NCI-H460 (cell line): ENCODE data around the gene HEATR9. TPM values are rescaled to one million over a fixed set of nuclear protein-coding genes. Genes with fewer than 3 reads are reported as not detected.

Experiments
- DNase-seq: peaks from one replicate; pipeline ENCODE4 v3.0.0-alpha.2; 2016; ENCODE audit warnings: low read depth; ENCODE audit errors: extremely low read depth
- small RNA-seq, 2 experiments: library from RNA; depleted of rRNA; stranded (forward); fragments of <200 nt; gene quantifications; one replicate each; pipeline ENCODE3, GENCODE V24; 2014
- total RNA-seq: library from RNA; depleted of rRNA; stranded (reverse); fragments of >200 nt; shearing (Covaris generic); gene quantifications from 2 replicates; pipeline ENCODE4 v1.2.3, GENCODE V29; 2014; rRNA removed

The HEATR9 gene
- total RNA-seq, 1 experiment from 2014 or later, result not detected

DNA sequence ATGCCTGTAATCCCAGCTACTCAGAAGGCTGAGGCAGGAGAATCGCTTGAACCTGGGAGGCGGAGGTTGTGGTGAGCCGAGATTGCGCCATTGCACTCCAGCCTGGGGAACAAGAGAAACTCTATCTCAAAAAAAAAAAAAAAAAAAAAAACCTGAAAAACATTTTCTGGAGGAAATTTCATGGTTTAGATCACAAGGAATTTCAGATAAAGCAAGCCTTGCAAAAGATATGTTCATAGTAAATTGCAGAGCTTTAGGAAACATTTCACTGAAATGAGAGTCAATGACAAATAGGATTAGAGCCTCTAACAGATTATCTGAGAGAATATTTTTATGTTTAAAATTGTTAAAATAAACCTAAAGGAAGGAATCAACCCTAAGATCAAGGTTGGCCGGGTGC, 56.2 kb downstream of the HEATR9 start:
- no peak for DNase-seq

DNA sequence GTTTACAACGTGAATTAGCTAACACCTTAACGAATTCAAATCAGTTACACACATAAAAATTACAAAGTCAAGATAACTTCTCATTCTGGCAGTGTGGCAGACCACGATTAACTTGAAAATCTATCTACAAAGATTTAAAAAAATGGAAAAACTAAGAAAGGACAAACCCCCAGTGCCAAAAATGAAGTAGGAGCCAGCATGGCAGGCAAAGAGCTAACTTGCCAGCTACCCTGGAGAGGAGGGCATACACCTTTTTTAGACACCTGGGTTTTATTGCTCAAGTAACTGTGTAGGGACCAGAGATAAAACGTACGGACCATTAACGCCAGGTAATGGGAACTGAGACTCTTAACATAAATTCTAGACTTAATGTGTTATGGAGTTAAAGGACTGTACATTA, 56.9 kb downstream of the HEATR9 start:
- DNase-seq, result no peak

DNA sequence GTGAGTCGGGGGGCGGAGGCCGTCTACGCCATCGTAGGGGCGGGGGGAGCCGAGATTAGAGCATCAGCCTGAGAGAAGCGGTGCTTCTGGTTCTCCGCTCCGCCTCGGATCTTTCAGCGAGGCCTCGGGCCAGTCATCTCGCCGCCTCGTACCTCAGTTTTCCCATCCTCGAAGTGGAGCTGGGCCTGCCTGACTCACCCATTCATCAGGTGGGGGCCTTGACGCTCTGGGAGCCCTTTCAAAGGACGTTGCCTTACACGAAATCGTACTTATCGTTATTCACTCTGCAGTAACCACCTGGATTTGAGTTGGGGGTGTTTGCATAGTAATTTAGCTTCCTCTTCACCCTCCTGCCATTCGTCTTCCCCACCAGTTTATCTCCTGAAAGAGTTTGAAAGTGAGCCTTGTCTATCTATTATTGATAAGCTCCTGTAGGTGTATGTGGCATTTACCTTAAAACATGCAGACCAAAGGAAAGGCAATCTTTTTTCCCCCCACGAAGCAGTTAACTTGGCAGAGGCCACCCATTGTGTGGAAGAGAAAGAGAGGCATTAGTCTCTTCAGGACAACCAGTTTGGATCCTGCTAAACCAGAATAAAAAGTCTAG, 58.7 kb downstream of the HEATR9 start:
- DNase-seq, result no peak

DNA sequence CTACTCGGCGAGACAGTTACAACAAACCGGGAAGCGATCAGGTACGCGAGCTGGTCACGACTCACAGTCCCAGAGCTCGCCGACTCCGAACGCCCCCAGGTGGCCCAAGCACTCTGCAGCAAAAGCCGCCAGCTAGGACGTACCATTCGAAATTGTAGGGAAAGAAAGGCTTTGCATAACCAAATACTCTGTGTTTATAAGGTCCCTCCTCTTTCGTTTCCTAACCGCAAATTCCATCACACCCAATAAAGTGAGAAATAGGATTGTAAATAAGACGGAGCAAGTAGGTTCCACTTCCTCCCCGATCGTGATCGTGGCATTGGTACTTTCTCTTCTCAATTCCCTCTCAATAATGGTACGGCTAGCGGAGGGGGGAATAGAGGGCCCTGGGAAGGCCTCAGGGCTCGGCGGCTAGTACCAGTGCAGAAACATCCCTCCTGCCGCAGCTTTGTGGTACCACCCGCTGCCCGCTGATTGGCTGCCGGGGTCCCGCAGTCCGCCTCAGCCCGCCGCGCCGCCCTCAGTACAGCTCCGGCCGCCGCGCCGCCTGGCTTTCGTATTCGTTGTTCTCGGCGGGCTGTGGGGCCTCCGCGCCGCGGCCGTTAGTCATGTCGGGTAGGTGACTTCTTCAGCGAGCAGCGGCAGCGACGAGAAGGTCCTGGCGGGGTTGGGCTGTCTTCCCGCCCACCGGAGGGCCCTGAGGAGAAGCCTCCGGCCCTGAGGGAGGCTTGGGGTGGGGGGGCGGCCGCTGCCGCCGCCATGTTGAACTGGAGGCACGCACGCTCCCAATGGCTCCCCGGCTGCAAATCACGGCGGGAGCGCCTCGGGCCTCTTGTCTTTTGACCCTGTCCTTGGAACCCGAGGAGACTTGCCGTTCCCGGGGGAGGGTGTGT, 59.5 kb downstream of the HEATR9 start, which contains the start of gene TAF15:
Gene TAF15, plus strand, starts transcription at position 523 of the 893 bp plus-strand sequence. Its CDS starts 86 bp downstream, at position 609.
- DNase-seq, result peak; percentile 98

DNA sequence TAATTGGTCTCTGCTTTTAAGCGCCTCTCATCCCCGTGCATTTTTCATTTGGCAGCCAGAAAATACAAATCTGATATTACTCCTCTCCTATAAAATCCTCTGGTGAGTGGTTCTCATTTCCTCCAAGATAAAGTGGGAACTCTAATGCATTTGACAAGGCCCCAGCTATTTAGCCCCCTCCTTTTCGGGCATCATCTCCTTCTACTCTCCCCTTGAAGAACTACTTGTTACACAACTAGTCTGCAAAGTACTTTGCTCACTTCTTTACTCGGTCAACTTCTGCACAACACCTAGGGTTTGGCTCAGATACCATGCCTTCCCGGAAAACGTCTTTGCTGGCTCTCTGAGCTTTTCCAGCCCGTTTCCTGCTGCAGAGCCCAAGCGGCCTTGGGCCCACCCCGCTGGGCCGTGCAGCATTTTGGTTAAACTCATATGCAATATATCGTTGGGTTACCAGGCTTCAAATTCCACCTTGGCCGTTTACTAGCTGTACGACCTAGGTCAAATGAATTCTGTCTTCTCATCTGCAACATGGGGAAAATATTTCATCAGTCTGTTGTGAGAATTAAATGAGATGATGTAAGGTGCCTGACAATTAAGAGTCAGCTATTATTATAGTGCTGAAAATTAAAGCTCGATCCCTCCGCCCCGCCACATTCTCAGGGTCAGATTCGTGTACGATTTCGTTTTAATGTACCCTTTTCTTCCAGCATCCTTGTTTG, 60.3 kb downstream of the HEATR9 start:
- no peak for DNase-seq

DNA sequence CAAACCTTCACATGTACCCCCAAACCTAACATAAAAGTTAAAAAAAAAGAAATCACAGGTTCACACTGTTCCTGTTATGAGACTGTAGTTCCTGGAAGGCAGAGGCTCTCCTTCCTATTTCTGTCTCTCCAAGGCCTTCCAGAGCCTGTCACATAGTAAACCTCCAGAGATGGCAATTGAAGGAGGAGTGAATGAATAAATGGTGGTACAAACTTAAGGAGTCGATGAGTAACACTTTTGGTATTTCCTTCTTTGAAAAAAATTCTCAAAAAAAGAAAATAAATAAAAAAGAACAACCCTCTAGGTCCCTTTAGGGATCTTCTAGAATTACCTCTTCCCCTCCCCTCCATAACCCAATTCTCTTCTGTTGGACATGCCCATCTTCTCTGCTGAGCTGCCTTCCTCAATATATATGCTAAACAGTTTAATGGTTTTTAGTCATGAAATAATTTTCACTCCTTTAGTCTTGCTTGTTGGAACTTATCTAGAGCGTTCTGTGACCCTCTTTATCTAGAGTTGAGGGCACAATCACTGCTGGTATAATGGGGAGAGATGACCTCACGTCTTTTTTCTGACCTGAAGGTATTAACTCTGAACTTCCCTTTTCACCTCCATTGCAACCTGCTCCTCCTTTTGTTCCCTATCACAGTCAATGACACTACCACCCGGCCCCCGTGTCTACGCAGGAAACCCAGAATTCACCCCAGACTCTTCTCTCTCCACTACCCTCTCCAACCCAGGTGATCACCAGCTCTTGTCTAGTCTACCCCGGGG, 61.1 kb downstream of the HEATR9 start:
- DNase-seq, result no peak

Small RNA genes lying within 50 kb of the gene (small RNA-seq; reads per million reads assigned to genes)
- 355 to 16,558 reads per million in 2 experiments for gene RF00100

Other genes with a start within 250 kb of the HEATR9 start
- 2.3 and 2.5 TPM in 2 replicates for gene RASL10B, start 137.3 kb downstream of the HEATR9 start, total RNA-seq
- not detected in 2 replicates for gene GAS2L2, start 115.7 kb downstream of the HEATR9 start, total RNA-seq
- not detected in 2 replicates for gene C17orf50, start 108.0 kb downstream of the HEATR9 start, total RNA-seq
- gene MMP28, start 73.2 kb downstream of the HEATR9 start, total RNA-seq, result 0.12 TPM in 1 of 2 replicates, not detected in the other
- 41.0 and 48.8 TPM in 2 replicates for gene TAF15, start 59.4 kb downstream of the HEATR9 start, total RNA-seq
- not detected in 2 replicates for gene CCL5, start 11.5 kb upstream of the HEATR9 start, total RNA-seq
- gene RDM1, start 61.9 kb upstream of the HEATR9 start, total RNA-seq, result 3.2 and 5.2 TPM in 2 replicates
- gene LYZL6, start 74.8 kb upstream of the HEATR9 start, total RNA-seq, result not detected in 2 replicates
- gene CCL16, start 112.6 kb upstream of the HEATR9 start, total RNA-seq, result not detected in 2 replicates
- not detected in 2 replicates for gene CCL14, start 117.8 kb upstream of the HEATR9 start, total RNA-seq
- gene CCL15, start 132.7 kb upstream of the HEATR9 start, total RNA-seq, result not detected in 2 replicates
- not detected in 2 replicates for gene CCL23, start 149.1 kb upstream of the HEATR9 start, total RNA-seq
- not detected in 2 replicates for gene CCL18, start 195.4 kb upstream of the HEATR9 start, total RNA-seq
- not detected in 2 replicates for gene CCL3, start 221.3 kb upstream of the HEATR9 start, total RNA-seq
- gene CCL4, start 234.9 kb upstream of the HEATR9 start, total RNA-seq, result not detected in 2 replicates